GM18505 (cell line): ENCODE measurements around the gene NKX2-1.

Source experiments
- ATAC-seq: cut with Tn5 transposase; IDR thresholded peaks from one replicate; pipeline ENCODE4 v1.9.1; 2021; ENCODE audit not compliant: unreplicated experiment
- POLR2A ChIP-seq: IDR thresholded peaks from 4 replicates; pipeline ENCODE4 v1.6.1; 2011; ENCODE audit warnings: borderline replicate concordance; ENCODE audit not compliant: insufficient read depth, insufficient read length; ENCODE audit errors: extremely low read depth

Gene NKX2-1

GRCh38 chr14:36513451-36514277 lies 6.4 kb downstream of the NKX2-1 start:
- no peak for ATAC-seq
- no peak for TF ChIP-seq POLR2A

GRCh38 chr14:36513012-36513420 lies 7.0 kb downstream of the NKX2-1 start:
- no peak for ATAC-seq
- TF ChIP-seq POLR2A: no peak

GRCh38 chr14:36512585-36513003 lies 7.4 kb downstream of the NKX2-1 start:
- ATAC-seq: no peak
- TF ChIP-seq POLR2A: no peak

GRCh38 chr14:36511981-36512584 lies 7.9 kb downstream of the NKX2-1 start:
- no peak for TF ChIP-seq POLR2A
- ATAC-seq: no peak

- no peak for TF ChIP-seq POLR2A
- no peak for ATAC-seq
These were observed 9.2 kb downstream of the NKX2-1 start for GRCh38 chr14:36510874-36511273.

GRCh38 chr14:36510078-36510799 lies 9.8 kb downstream of the NKX2-1 start:
- ATAC-seq: no peak
- TF ChIP-seq POLR2A: no peak

GRCh38 chr14:36509069-36509917 lies 10.7 kb downstream of the NKX2-1 start:
- TF ChIP-seq POLR2A: no peak

GRCh38 chr14:36508418-36509068 lies 11.5 kb downstream of the NKX2-1 start:
- ATAC-seq: no peak
- no peak for TF ChIP-seq POLR2A

More at GRCh38 chr14:36509069-36509917, 10.7 kb downstream of the NKX2-1 start:
- ATAC-seq: no peak

GRCh38 chr14:36507847-36508417 lies 12.1 kb downstream of the NKX2-1 start:
- no peak for TF ChIP-seq POLR2A
- no peak for ATAC-seq

- TF ChIP-seq POLR2A: no peak
- no peak for ATAC-seq
These were observed 13.1 kb downstream of the NKX2-1 start for GRCh38 chr14:36506732-36507614.
